Breast epithelium (tissue), 4 donors: ENCODE data around the gene MDK. TPM values are rescaled to one million over a fixed set of nuclear protein-coding genes. Genes with fewer than 3 reads are reported as not detected.
A peak's percentile ranks its signal among the peaks of the same experiment; 100 is the strongest.

ENCODE experiments used
- DNase-seq, 2 donors: peaks; one replicate each; pipeline ENCODE4 v3.0.0-alpha.2; 2019; ENCODE audit warnings: low spot score in 2 of 2
- H3K27ac ChIP-seq, 2 donors: fragments of 200-600 bp; sonication (generic) in 1 of 2; one replicate each; pipeline ENCODE4 v1.5.1; 2016 to 2019; ENCODE audit warnings: mild to moderate bottlenecking in 1 of 2
- H3K27me3 ChIP-seq, 2 donors: fragments of 200-600 bp; sonication (generic) in 1 of 2; one replicate each; pipeline versions ENCODE4 v1.5.1 to v1.6.0; 2017 to 2019; ENCODE audit warnings: control low read depth in 1 of 2, mild to moderate bottlenecking in 1 of 2
- H3K36me3 ChIP-seq: fragments of 200-600 bp; one replicate; pipeline ENCODE4 v1.5.1; 2019
- H3K4me1 ChIP-seq, 2 donors: fragments of 200-600 bp; sonication (generic); one replicate each; pipeline ENCODE4 v1.5.1; 2016 to 2019; ENCODE audit warnings: control low read depth in 1 of 2
- H3K4me3 ChIP-seq, 3 donors: fragments of 200-600 bp; sonication (generic); 1 replicate in 2 of 3; 2 replicates in 1 of 3; pipeline ENCODE4 v1.5.1; 2016 to 2019; ENCODE audit warnings: mild to moderate bottlenecking in 3 of 3, moderate library complexity in 2 of 3
- H3K9me3 ChIP-seq, 2 donors: fragments of 200-600 bp; sonication (generic) in 1 of 2; one replicate each; pipeline ENCODE4 v1.5.1; 2016 to 2019; ENCODE audit warnings: control low read depth in 1 of 2
- CTCF ChIP-seq, 3 donors: fragments of 450-650 bp; IDR thresholded peaks; one replicate each; pipeline ENCODE4 v1.5.1; 2016 to 2017; ENCODE audit warnings: antibody characterized with exemption in 3 of 3, mild to moderate bottlenecking in 3 of 3, moderate library complexity in 3 of 3
- POLR2A ChIP-seq: fragments of 450-650 bp; IDR thresholded peaks from one replicate; pipeline ENCODE4 v1.6.1; 2016; ENCODE audit warnings: antibody characterized with exemption, mild to moderate bottlenecking, moderate library complexity
- POLR2AphosphoS5 ChIP-seq, 3 donors: sonication (generic); formaldehyde crosslinking; IDR thresholded peaks; one replicate each; pipeline ENCODE4 v1.6.1; 2017; ENCODE audit warnings: antibody characterized with exemption in 3 of 3
- intact Hi-C: fragments of 100-400 bp; cut with DNase I; formaldehyde crosslinking; loops from one replicate; pipeline ENCODE4 v1.15.1; 2023; ENCODE audit warnings: low total_unique reads
- total RNA-seq, 3 donors: library from RNA; depleted of rRNA; stranded (reverse); fragments of >200 nt; gene quantifications; one replicate each; pipeline ENCODE4 v1.1.0, GENCODE V29; 2016

MDK gene
- total RNA-seq, 3 donors from 2014 or later: 20.5 to 115 (median 54.7) TPM

DNA sequence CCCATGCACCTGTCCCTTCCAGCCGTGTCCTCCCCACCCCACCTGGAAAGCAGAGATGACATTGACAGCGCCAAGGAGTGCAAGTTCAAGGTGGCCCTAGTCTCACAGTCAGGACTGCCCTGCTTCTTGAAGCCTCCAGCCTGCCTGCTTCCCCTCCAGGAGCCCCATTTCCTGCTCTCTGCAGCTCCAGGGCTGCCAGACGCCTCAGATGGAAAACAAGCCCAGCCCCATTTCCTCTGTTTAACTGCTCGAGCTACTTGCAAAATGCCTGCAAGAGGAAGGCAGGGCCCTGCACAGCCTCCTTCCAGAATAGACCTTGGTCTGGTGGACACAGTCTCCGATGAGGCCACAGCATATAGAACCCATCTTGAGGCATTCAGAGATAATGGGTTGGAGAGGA is 39.2 kb upstream of the MDK start:
- no peak for DNase-seq
- TF ChIP-seq POLR2AphosphoS5 (IDR thresholded peaks at IDR 0.05) (no peak), CTCF (IDR thresholded peaks at IDR 0.05) (no peak), POLR2A (no peak)
- H3K9me3 ChIP-seq: no peaks in the 10 kb centered on the region
- intact Hi-C loops: no loop called here
- no peak overlapping the region for H3K27ac ChIP-seq
- no peaks in the 10 kb centered on the region for H3K27me3 ChIP-seq
- H3K4me3 ChIP-seq: no peak overlapping the region
- H3K36me3 ChIP-seq: no peaks in the 10 kb centered on the region
- no peaks in the 10 kb centered on the region for H3K4me1 ChIP-seq

DNA sequence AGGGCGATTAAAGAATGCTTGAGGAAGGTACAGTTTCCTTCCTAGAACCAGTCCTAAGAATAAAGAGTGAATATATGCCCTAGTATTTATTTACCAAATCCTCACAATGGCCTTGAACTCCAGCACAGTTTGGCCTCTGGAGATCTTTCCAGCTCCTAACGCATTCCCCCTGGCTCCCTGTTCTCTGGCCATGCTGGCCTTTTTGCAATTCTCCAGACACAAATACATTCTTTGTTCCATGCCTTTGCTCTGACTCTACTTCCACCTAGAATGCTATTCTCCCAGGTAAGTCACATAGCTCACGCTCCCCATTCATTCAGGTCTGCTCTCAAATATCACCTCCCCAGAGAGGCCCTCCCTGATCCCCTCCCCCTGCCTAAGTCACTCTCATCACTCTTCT is 37.9 kb upstream of the MDK start:
- no peaks in the 10 kb centered on the region for H3K36me3 ChIP-seq
- peaks cover 0 to 6% of the 10 kb centered on the region in 2 donors for H3K4me1 ChIP-seq
- H3K27me3 ChIP-seq: no peaks in the 10 kb centered on the region
- H3K9me3 ChIP-seq: no peaks in the 10 kb centered on the region
- no peak for DNase-seq
- intact Hi-C loops: no loop called here
- no peak for TF ChIP-seq POLR2A
- TF ChIP-seq CTCF (IDR thresholded peaks at IDR 0.05): no peak
- TF ChIP-seq POLR2AphosphoS5 (IDR thresholded peaks at IDR 0.05): no peak
- no peak overlapping the region for H3K27ac ChIP-seq
- H3K4me3 ChIP-seq: no peak overlapping the region

DNA sequence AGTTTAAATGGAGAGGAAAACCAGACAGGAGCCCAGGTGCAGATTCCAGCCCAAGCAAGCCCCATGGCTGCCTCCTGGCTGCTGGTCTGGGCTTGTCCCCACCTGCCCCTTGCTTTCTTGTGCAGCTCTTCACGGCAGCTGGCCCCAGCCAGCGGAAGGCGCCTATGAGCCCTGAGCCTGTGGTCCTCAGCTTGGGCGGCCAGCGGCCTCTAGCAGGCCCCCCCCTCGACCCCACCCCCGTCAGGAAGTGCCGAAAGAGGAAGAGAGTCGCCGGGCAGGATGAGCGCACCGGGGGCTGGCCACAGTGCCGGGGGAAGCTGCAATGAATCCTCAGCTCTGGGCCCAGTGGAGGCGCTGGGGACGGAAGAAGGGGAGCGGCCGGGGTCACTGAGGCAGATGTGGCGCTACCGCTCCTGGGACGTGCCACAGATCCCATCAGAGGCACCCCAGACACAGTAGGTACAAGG is 36.3 kb upstream of the MDK start:
- Histone ChIP-seq H3K27me3 (no peaks in the 10 kb centered on the region), H3K4me1 (peaks cover 3 to 23% of the 10 kb centered on the region in 2 donors), H3K4me3 (peak overlapping the region; percentile 35 to 94 (median 84)), H3K27ac (peak overlapping the region; percentile 38 to 86), H3K9me3 (no peaks in the 10 kb centered on the region), H3K36me3 (no peaks in the 10 kb centered on the region)
- TF ChIP-seq CTCF (IDR thresholded peaks at IDR 0.05) (no peak), POLR2A (no peak), POLR2AphosphoS5 (IDR thresholded peaks at IDR 0.05) (no peak)
- intact Hi-C loops: no loop called here
- DNase-seq: no peak

- peaks cover 4 to 31% of the 10 kb centered on the region in 2 donors for H3K4me1 ChIP-seq
- intact Hi-C loops: no loop called here
- H3K9me3 ChIP-seq: no peaks in the 10 kb centered on the region
- no peaks in the 10 kb centered on the region for H3K36me3 ChIP-seq
- H3K27ac ChIP-seq: peak overlapping the region; percentile 38 to 86
- TF ChIP-seq POLR2A: no peak
- no peak for TF ChIP-seq POLR2AphosphoS5 (IDR thresholded peaks at IDR 0.05)
- TF ChIP-seq CTCF (IDR thresholded peaks at IDR 0.05): no peak
- H3K27me3 ChIP-seq: no peaks in the 10 kb centered on the region
- peak overlapping the region; percentile 35 to 94 (median 84) for H3K4me3 ChIP-seq
- no peak for DNase-seq
Observed at GRCh38 chr11:46345881-46346484, 35.5 kb upstream of the MDK start.

DNA sequence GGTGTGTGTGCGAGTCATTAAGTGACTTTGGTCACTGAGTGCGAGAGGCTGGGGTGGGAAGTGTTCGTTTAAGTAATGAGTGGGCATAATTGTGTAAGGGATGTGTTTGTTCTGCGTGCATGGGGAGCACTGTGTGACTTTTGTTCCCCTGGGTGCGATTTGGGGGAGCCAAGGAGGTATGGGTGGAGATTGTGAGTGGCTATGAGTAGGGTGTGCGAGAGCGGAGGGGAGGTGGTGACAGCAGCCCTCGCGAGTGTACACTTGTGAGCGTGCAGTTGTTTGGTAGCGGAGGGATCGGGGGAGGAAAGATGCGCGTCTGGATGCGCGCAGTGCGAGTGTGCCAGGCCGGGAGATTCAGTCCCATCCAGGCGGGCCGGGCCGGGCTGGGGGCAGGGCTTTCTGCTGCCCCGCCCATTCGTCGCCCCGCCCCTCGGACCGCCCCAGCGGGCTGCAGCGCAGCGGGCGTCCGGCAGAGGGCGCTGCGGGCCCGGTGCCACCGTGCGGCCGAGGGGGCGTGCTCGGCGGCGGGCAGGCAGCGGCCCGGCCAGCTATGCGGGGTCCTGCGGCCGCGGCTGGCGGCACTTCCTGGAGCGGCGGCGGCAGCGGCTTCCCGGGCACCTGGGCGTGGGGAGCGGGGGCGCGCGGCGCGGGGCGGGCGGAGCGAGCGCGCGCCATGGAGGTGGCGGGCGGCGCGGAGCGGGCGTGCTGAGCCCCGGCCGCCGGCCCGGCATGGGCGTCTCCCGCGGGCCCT is 34.4 kb upstream of the MDK start, which contains the start of gene DGKZ:
Gene DGKZ, plus strand, starts transcription at position 578 of the 751 bp plus-strand sequence. CDS start 197 bp downstream, outside the sequence.
- no peaks in the 10 kb centered on the region for H3K9me3 ChIP-seq
- no peaks in the 10 kb centered on the region for H3K36me3 ChIP-seq
- H3K4me1 ChIP-seq: peaks cover 15 to 41% of the 10 kb centered on the region in 2 donors
- H3K27ac ChIP-seq: peak within 1 kb of the TSS; percentile 86
- intact Hi-C loops: no loop called here
- peak within 1 kb of the TSS; percentile 69 to 94 (median 84) for H3K4me3 ChIP-seq
- peak; percentile 84 to 87 for DNase-seq
- no peak for TF ChIP-seq POLR2AphosphoS5 (IDR thresholded peaks at IDR 0.05)
- peak; percentile 19 to 100 (median 33) for TF ChIP-seq CTCF (IDR thresholded peaks at IDR 0.05)
- no peaks in the 10 kb centered on the region for H3K27me3 ChIP-seq
